ENCODE measurements around the gene HSPA12B.

The HSPA12B gene

GRCh38 chr20:3727401-3728021, 5.0 kb upstream of the HSPA12B start:
- no peak overlapping the region for H2AFZ ChIP-seq (ENCODE audit: low read length)
- H3K27ac ChIP-seq (ENCODE audit: low read depth, low read length, poor library complexity, severe bottlenecking) = no peak overlapping the region
- no peaks in the 10 kb centered on the region for H3K4me1 ChIP-seq (ENCODE audit: insufficient read depth, low read length, severe bottlenecking)
- TF ChIP-seq EZH2 (IDR thresholded peaks at IDR 0.05; ENCODE audit: borderline replicate concordance, low read length) (no peak), CTCF (IDR thresholded peaks at IDR 0.05; ENCODE audit: low read length) (no peak)
- H3K27me3 ChIP-seq (ENCODE audit: insufficient read depth, low read length) = no peaks in the 10 kb centered on the region; the same call in none of the 2 replicates
- no peaks in the 10 kb centered on the region for H4K20me1 ChIP-seq (ENCODE audit: insufficient read depth, low read length)
- H3K79me2 ChIP-seq (ENCODE audit: insufficient read depth, low read length) = no peaks in the 10 kb centered on the region
- H3K9me2 ChIP-seq (ENCODE audit: low read depth, low read length) = no peaks in the 10 kb centered on the region
- no peaks in the 10 kb centered on the region for H3F3A ChIP-seq (ENCODE audit: insufficient read depth, low read length)
- no peaks in the 10 kb centered on the region for H3K9me3 ChIP-seq (ENCODE audit: low read length)
- no peak overlapping the region for H3K9ac ChIP-seq (ENCODE audit: low read length)
- no peaks in the 10 kb centered on the region for H3K36me3 ChIP-seq (ENCODE audit: insufficient read depth, low read length)
- no peak overlapping the region for H3K4me2 ChIP-seq (ENCODE audit: low read length)
- H3K4me3 ChIP-seq (ENCODE audit: low read depth, low read length, poor library complexity, severe bottlenecking) = no peak overlapping the region

- no peak overlapping the region for H3K4me2 ChIP-seq (ENCODE audit: low read length)
- H3F3A ChIP-seq (ENCODE audit: insufficient read depth, low read length) = no peaks in the 10 kb centered on the region
- H3K4me1 ChIP-seq (ENCODE audit: insufficient read depth, low read length, severe bottlenecking) = no peaks in the 10 kb centered on the region
- no peaks in the 10 kb centered on the region for H3K9me2 ChIP-seq (ENCODE audit: low read depth, low read length)
- H3K9me3 ChIP-seq (ENCODE audit: low read length) = no peaks in the 10 kb centered on the region
- no peaks in the 10 kb centered on the region for H3K79me2 ChIP-seq (ENCODE audit: insufficient read depth, low read length)
- H4K20me1 ChIP-seq (ENCODE audit: insufficient read depth, low read length) = no peaks in the 10 kb centered on the region
- no peak overlapping the region for H3K27ac ChIP-seq (ENCODE audit: low read depth, low read length, poor library complexity, severe bottlenecking)
- no peak overlapping the region for H2AFZ ChIP-seq (ENCODE audit: low read length)
- H3K36me3 ChIP-seq (ENCODE audit: insufficient read depth, low read length) = no peaks in the 10 kb centered on the region
- peaks cover 6% of the 10 kb centered on the region for H3K27me3 ChIP-seq (ENCODE audit: insufficient read depth, low read length)
- TF ChIP-seq EZH2 (IDR thresholded peaks at IDR 0.05; ENCODE audit: borderline replicate concordance, low read length) = no peak
- no peak for TF ChIP-seq CTCF (IDR thresholded peaks at IDR 0.05; ENCODE audit: low read length)
- H3K4me3 ChIP-seq (ENCODE audit: low read depth, low read length, poor library complexity, severe bottlenecking) = no peak overlapping the region
- no peak overlapping the region for H3K9ac ChIP-seq (ENCODE audit: low read length)
Measured at GRCh38 chr20:3728354-3728753, 4.1 kb upstream of the HSPA12B start.

- H2AFZ ChIP-seq (ENCODE audit: low read length) = no peak overlapping the region
- no peaks in the 10 kb centered on the region for H3K4me1 ChIP-seq (ENCODE audit: insufficient read depth, low read length, severe bottlenecking)
Measured at GRCh38 chr20:3728876-3729275, 3.6 kb upstream of the HSPA12B start.

More at GRCh38 chr20:3728876-3729275, 3.6 kb upstream of the HSPA12B start:
- Histone ChIP-seq H3K9me3 (ENCODE audit: low read length) (no peaks in the 10 kb centered on the region), H3K4me2 (ENCODE audit: low read length) (no peak overlapping the region), H3K79me2 (ENCODE audit: insufficient read depth, low read length) (no peaks in the 10 kb centered on the region), H3K27me3 (ENCODE audit: insufficient read depth, low read length) (peaks cover 6% of the 10 kb centered on the region), H3K9me2 (ENCODE audit: low read depth, low read length) (no peaks in the 10 kb centered on the region), H3K4me3 (ENCODE audit: low read depth, low read length, poor library complexity, severe bottlenecking) (no peak overlapping the region), H4K20me1 (ENCODE audit: insufficient read depth, low read length) (no peaks in the 10 kb centered on the region), H3F3A (ENCODE audit: insufficient read depth, low read length) (no peaks in the 10 kb centered on the region), H3K36me3 (ENCODE audit: insufficient read depth, low read length) (no peaks in the 10 kb centered on the region), H3K9ac (ENCODE audit: low read length) (no peak overlapping the region), H3K27ac (ENCODE audit: low read depth, low read length, poor library complexity, severe bottlenecking) (no peak overlapping the region)
- TF ChIP-seq EZH2 (IDR thresholded peaks at IDR 0.05; ENCODE audit: borderline replicate concordance, low read length) (no peak), CTCF (IDR thresholded peaks at IDR 0.05; ENCODE audit: low read length) (no peak)
